Cardiac muscle cell (in vitro differentiated cells and primary cell): ENCODE data around the gene CIRBP. TPM values are rescaled to one million over a fixed set of nuclear protein-coding genes. Genes with fewer than 3 reads are reported as not detected.

ENCODE experiments used
- DNase-seq, 2 donors: peaks; one replicate each; pipeline versions ENCODE4 v3.0.0 to v3.0.0-alpha.2; 2010 to 2017; ENCODE audit warnings: low read depth in 1 of 2, low spot score in 1 of 2
- H3K27ac ChIP-seq: fragments of 200-600 bp; sonication (generic); 2 replicates; pipeline ENCODE4 v1.5.1; 2016
- H3K27me3 ChIP-seq: fragments of 200-600 bp; sonication (generic); 2 replicates; pipeline ENCODE4 v1.6.0; 2016; ENCODE audit warnings: control low read depth
- H3K36me3 ChIP-seq: fragments of 200-600 bp; sonication (generic); 2 replicates; pipeline ENCODE4 v1.5.1; 2016; ENCODE audit warnings: control low read depth
- H3K4me1 ChIP-seq: fragments of 200-600 bp; sonication (generic); 2 replicates; pipeline ENCODE4 v1.8.1; 2017; ENCODE audit warnings: low read depth, mild to moderate bottlenecking, mixed run types
- H3K4me3 ChIP-seq: fragments of 200-600 bp; sonication (generic); 2 replicates; pipeline ENCODE4 v1.5.1; 2016; ENCODE audit warnings: mild to moderate bottlenecking
- H3K9me3 ChIP-seq: fragments of 200-600 bp; sonication (generic); 2 replicates; pipeline ENCODE4 v1.5.1; 2017; ENCODE audit warnings: low read depth, mild to moderate bottlenecking, control low read depth
- CTCF ChIP-seq: IDR thresholded peaks from 2 replicates; pipeline ENCODE4 v1.5.1; 2012; ENCODE audit warnings: low read depth, mild to moderate bottlenecking, low read length
- polyA plus RNA-seq: library from polyadenylated mRNA; unstranded; fragments of >200 nt; fragmentation: Nextera tagmentation; extraction: Ambion mirVana; gene quantifications from 2 replicates; pipeline ENCODE4 v1.2.1, GENCODE V29; 2016
- total RNA-seq: library from RNA; depleted of rRNA; stranded (reverse); fragments of >200 nt; gene quantifications from 2 replicates; pipeline ENCODE4 v1.2.3, GENCODE V29; 2016

The CIRBP gene
- total and polyA plus RNA-seq, 2 experiments from 2014 or later: 716 to 2,236 TPM

- Histone ChIP-seq H3K27me3 (peaks cover 6% of the 10 kb centered on the region), H3K4me1 (no peaks in the 10 kb centered on the region), H3K27ac (no peak overlapping the region), H3K4me3 (no peak overlapping the region), H3K9me3 (no peaks in the 10 kb centered on the region), H3K36me3 (no peaks in the 10 kb centered on the region)
- TF ChIP-seq CTCF: no peak
- DNase-seq: no peak
Measured at GRCh38 chr19:1293782-1294604, 24.9 kb downstream of the CIRBP start.

GRCh38 chr19:1294688-1295087 lies 25.6 kb downstream of the CIRBP start:
- Histone ChIP-seq H3K36me3 (no peaks in the 10 kb centered on the region), H3K27me3 (peaks cover 6% of the 10 kb centered on the region), H3K4me1 (no peaks in the 10 kb centered on the region), H3K9me3 (no peaks in the 10 kb centered on the region), H3K27ac (no peak overlapping the region), H3K4me3 (no peak overlapping the region)
- no peak for TF ChIP-seq CTCF
- no peak for DNase-seq

GRCh38 chr19:1295169-1296012 lies 26.3 kb downstream of the CIRBP start:
- peak overlapping the region; percentile 23 for H3K4me3 ChIP-seq

GRCh38 chr19:1296078-1296477 lies 26.9 kb downstream of the CIRBP start:
- Histone ChIP-seq H3K27me3 (peaks cover 6% of the 10 kb centered on the region), H3K4me1 (no peaks in the 10 kb centered on the region)
- no peak for DNase-seq

More at GRCh38 chr19:1295169-1296012, 26.3 kb downstream of the CIRBP start:
- peaks cover 6% of the 10 kb centered on the region for H3K27me3 ChIP-seq
- no peaks in the 10 kb centered on the region for H3K36me3 ChIP-seq
- H3K4me1 ChIP-seq: no peaks in the 10 kb centered on the region
- no peak for TF ChIP-seq CTCF
- DNase-seq: peak; percentile 26 to 36
- H3K9me3 ChIP-seq: no peaks in the 10 kb centered on the region
- no peak overlapping the region for H3K27ac ChIP-seq

More at GRCh38 chr19:1296078-1296477, 26.9 kb downstream of the CIRBP start:
- H3K9me3 ChIP-seq: no peaks in the 10 kb centered on the region
- no peak overlapping the region for H3K4me3 ChIP-seq
- no peak for TF ChIP-seq CTCF
- no peak overlapping the region for H3K27ac ChIP-seq
- H3K36me3 ChIP-seq: no peaks in the 10 kb centered on the region
